K562 (cell line): Measurements from ENCODE around the gene POLR2B. TPM values are rescaled to one million over a fixed set of nuclear protein-coding genes. Genes with fewer than 3 reads are reported as not detected.
A peak's percentile ranks its signal among the peaks of the same experiment; 100 is the strongest.

Experiments used
- GABPB1 ChIP-seq: sonication (generic); formaldehyde crosslinking; IDR thresholded peaks from 2 replicates; pipeline ENCODE4 v1.8.0; 2022; ENCODE audit warnings: mild to moderate bottlenecking, missing genetic modification reagents
- HIVEP1 ChIP-seq: fragments of 250-450 bp; sonication (Bioruptor Pico); IDR thresholded peaks from 2 replicates; pipeline ENCODE4 v1.4.0; 2020; ENCODE audit warnings: mild to moderate bottlenecking
- KDM1A ChIP-seq, 2 experiments: fragments of 450-650 bp; IDR thresholded peaks; 2 replicates each; pipeline ENCODE4 v1.6.1; 2016; ENCODE audit warnings: mild to moderate bottlenecking in 2 of 2
- NFIC ChIP-seq: fragments of 450-650 bp; IDR thresholded peaks from 2 replicates; pipeline ENCODE4 v1.6.1; 2017; ENCODE audit warnings: mild to moderate bottlenecking, inconsistent platforms
- NRF1 ChIP-seq, 2 experiments: fragments of 450-650 bp; IDR thresholded peaks in 1 of 2; conservative IDR thresholded peaks in 1 of 2; 2 replicates each; pipeline ENCODE4 v1.6.1; 2014; ENCODE audit warnings: mild to moderate bottlenecking in 2 of 2
- PCBP1 ChIP-seq: fragments of 200-400 bp; formaldehyde crosslinking; IDR thresholded peaks from 2 replicates; pipeline ENCODE4 v1.6.1; 2018; ENCODE audit warnings: mild to moderate bottlenecking, low read depth, low read length; ENCODE audit not compliant: poor library complexity, severe bottlenecking
- SMARCA5 ChIP-seq: fragments of 450-650 bp; IDR thresholded peaks from 2 replicates; pipeline ENCODE4 v1.6.1; 2016
- TRIM24 ChIP-seq, 2 experiments: fragments of 450-650 bp; IDR thresholded peaks; 2 replicates each; pipeline ENCODE4 v1.6.1; 2016
- polyA plus RNA-seq, 8 experiments: library from polyadenylated mRNA; depleted of rRNA in 4 of 8; stranded (reverse) in 5 of 8; unstranded in 3 of 8; fragments of >200 nt; fragmentation: Nextera tagmentation in 2 of 8; fragmentation: Illumina TruSeq in 1 of 8; extraction: Ambion mirVana in 2 of 8; extraction: Trizol in 1 of 8; gene quantifications; 2 replicates each; pipeline versions ENCODE4 v1.2.1 to v1.2.3, GENCODE V29; 2011 to 2014; ENCODE audit warnings: inconsistent platforms in 1 of 8, missing spikeins in 1 of 8
- total RNA-seq, 7 experiments: library from RNA; depleted of rRNA in 6 of 7; stranded (reverse); fragments of >200 nt in 6 of 7; fragmentation: Illumina TruSeq in 2 of 7; extraction: Trizol in 2 of 7; gene quantifications; 2 replicates each; pipeline versions ENCODE4 v1.2.1 to v1.2.3, GENCODE V29; 2011 to 2021; ENCODE audit warnings: low replicate concordance in 1 of 7
- TF ChIP-seq, protein P1 (sequence below): sonication (generic); formaldehyde crosslinking; IDR thresholded peaks from 2 replicates; pipeline ENCODE4 v1.8.0; 2022; ENCODE audit warnings: mild to moderate bottlenecking, missing genetic modification reagents, borderline replicate concordance
- TF ChIP-seq, protein P2 (sequence below), 2 experiments: IDR thresholded peaks; 2 replicates each; pipeline ENCODE4 v1.6.1; 2011; ENCODE audit warnings: borderline replicate concordance in 1 of 2, control low read depth in 1 of 2, low read depth in 1 of 2, low read length in 1 of 2, mild to moderate bottlenecking in 1 of 2, mixed read lengths in 1 of 2, moderate library complexity in 1 of 2; ENCODE audit not compliant: insufficient read depth in 1 of 2, insufficient read length in 1 of 2, poor library complexity in 1 of 2, severe bottlenecking in 1 of 2; ENCODE audit errors: extremely low read depth in 1 of 2
- TF ChIP-seq, protein P3 (sequence below): sonication (generic); formaldehyde crosslinking; IDR thresholded peaks from 2 replicates; pipeline ENCODE4 v1.8.0; 2023; ENCODE audit warnings: mild to moderate bottlenecking, missing genetic modification reagents
- TF ChIP-seq, protein P4 (sequence below), 3 experiments: fragments of 200-800 bp in 1 of 3; fragments of 250-450 bp in 1 of 3; fragments of 450-650 bp in 1 of 3; sonication (Bioruptor Pico) in 1 of 3; sonication (Bioruptor generic) in 1 of 3; formaldehyde crosslinking in 1 of 3; IDR thresholded peaks; 2 replicates each; pipeline versions ENCODE4 v1.6.1 to v1.8.0; 2016 to 2022; ENCODE audit warnings: mild to moderate bottlenecking in 2 of 3, missing genetic modification characterization in 2 of 3, missing compliant biosample characterization in 1 of 3, moderate library complexity in 1 of 3
- TF ChIP-seq, protein P5 (sequence below): fragments of 250-450 bp; sonication (Bioruptor Pico); IDR thresholded peaks from 2 replicates; pipeline ENCODE4 v1.5.0; 2021
- TF ChIP-seq, protein P6 (sequence below): fragments of 450-650 bp; formaldehyde crosslinking; IDR thresholded peaks from 2 replicates; pipeline ENCODE4 v1.4.0; 2020; ENCODE audit warnings: mild to moderate bottlenecking, moderate library complexity

POLR2B gene
- total and polyA plus RNA-seq, 9 of the 15 experiments (the other 6 are each of a cell fraction or from before 2014, with no cell fraction given) = 60.9 to 208 (median 142) TPM

DNA sequence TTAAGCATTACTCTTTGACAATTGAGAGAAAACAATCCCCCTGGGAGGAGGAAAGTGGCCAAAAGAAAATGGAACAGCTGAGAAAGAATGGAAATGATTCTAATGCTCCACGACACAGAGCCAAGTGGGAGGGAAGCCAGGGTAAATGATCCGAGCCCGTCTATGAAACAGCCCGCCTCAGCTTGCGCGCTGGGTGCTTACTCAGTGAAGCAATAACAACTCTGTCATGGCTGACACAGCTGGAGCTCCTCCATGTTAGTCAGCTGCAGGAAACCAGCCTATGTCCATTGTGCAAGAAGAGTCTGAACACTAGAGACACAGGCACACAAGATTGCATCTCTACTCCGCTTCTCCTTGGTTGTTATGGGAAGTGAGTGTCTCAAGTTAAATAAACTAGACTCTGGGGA lies 20.6 kb upstream of the POLR2B start (continued):
- TF ChIP-seq, protein P1, sequence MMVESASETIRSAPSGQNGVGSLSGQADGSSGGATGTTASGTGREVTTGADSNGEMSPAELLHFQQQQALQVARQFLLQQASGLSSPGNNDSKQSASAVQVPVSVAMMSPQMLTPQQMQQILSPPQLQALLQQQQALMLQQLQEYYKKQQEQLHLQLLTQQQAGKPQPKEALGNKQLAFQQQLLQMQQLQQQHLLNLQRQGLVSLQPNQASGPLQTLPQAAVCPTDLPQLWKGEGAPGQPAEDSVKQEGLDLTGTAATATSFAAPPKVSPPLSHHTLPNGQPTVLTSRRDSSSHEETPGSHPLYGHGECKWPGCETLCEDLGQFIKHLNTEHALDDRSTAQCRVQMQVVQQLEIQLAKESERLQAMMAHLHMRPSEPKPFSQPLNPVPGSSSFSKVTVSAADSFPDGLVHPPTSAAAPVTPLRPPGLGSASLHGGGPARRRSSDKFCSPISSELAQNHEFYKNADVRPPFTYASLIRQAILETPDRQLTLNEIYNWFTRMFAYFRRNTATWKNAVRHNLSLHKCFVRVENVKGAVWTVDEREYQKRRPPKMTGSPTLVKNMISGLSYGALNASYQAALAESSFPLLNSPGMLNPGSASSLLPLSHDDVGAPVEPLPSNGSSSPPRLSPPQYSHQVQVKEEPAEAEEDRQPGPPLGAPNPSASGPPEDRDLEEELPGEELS (CRISPR knock-in tag) = no peak
- TF ChIP-seq, protein P2, sequence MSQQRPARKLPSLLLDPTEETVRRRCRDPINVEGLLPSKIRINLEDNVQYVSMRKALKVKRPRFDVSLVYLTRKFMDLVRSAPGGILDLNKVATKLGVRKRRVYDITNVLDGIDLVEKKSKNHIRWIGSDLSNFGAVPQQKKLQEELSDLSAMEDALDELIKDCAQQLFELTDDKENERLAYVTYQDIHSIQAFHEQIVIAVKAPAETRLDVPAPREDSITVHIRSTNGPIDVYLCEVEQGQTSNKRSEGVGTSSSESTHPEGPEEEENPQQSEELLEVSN (IDR thresholded peaks at IDR 0.05; ENCODE audit: borderline replicate concordance in 1 of 2, extremely low read depth in 1 of 2, insufficient read depth in 1 of 2, insufficient read length in 1 of 2, low read depth in 1 of 2, low read length in 1 of 2, poor library complexity in 1 of 2, severe bottlenecking in 1 of 2) = no peak
- TF ChIP-seq, protein P3, sequence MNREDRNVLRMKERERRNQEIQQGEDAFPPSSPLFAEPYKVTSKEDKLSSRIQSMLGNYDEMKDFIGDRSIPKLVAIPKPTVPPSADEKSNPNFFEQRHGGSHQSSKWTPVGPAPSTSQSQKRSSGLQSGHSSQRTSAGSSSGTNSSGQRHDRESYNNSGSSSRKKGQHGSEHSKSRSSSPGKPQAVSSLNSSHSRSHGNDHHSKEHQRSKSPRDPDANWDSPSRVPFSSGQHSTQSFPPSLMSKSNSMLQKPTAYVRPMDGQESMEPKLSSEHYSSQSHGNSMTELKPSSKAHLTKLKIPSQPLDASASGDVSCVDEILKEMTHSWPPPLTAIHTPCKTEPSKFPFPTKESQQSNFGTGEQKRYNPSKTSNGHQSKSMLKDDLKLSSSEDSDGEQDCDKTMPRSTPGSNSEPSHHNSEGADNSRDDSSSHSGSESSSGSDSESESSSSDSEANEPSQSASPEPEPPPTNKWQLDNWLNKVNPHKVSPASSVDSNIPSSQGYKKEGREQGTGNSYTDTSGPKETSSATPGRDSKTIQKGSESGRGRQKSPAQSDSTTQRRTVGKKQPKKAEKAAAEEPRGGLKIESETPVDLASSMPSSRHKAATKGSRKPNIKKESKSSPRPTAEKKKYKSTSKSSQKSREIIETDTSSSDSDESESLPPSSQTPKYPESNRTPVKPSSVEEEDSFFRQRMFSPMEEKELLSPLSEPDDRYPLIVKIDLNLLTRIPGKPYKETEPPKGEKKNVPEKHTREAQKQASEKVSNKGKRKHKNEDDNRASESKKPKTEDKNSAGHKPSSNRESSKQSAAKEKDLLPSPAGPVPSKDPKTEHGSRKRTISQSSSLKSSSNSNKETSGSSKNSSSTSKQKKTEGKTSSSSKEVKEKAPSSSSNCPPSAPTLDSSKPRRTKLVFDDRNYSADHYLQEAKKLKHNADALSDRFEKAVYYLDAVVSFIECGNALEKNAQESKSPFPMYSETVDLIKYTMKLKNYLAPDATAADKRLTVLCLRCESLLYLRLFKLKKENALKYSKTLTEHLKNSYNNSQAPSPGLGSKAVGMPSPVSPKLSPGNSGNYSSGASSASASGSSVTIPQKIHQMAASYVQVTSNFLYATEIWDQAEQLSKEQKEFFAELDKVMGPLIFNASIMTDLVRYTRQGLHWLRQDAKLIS (CRISPR knock-in tag) = no peak
- no peak for TF ChIP-seq NFIC
- no peak for TF ChIP-seq PCBP1
- no peak for TF ChIP-seq TRIM24 (IDR thresholded peaks at IDR 0.05)
- TF ChIP-seq GABPB1 = no peak
- no peak for TF ChIP-seq SMARCA5
- TF ChIP-seq, protein P4, sequence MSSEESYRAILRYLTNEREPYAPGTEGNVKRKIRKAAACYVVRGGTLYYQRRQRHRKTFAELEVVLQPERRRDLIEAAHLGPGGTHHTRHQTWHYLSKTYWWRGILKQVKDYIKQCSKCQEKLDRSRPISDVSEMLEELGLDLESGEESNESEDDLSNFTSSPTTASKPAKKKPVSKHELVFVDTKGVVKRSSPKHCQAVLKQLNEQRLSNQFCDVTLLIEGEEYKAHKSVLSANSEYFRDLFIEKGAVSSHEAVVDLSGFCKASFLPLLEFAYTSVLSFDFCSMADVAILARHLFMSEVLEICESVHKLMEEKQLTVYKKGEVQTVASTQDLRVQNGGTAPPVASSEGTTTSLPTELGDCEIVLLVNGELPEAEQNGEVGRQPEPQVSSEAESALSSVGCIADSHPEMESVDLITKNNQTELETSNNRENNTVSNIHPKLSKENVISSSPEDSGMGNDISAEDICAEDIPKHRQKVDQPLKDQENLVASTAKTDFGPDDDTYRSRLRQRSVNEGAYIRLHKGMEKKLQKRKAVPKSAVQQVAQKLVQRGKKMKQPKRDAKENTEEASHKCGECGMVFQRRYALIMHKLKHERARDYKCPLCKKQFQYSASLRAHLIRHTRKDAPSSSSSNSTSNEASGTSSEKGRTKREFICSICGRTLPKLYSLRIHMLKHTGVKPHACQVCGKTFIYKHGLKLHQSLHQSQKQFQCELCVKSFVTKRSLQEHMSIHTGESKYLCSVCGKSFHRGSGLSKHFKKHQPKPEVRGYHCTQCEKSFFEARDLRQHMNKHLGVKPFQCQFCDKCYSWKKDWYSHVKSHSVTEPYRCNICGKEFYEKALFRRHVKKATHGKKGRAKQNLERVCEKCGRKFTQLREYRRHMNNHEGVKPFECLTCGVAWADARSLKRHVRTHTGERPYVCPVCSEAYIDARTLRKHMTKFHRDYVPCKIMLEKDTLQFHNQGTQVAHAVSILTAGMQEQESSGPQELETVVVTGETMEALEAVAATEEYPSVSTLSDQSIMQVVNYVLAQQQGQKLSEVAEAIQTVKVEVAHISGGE (CRISPR knock-in tag; IDR thresholded peaks at IDR 0.05) = no peak
- TF ChIP-seq NRF1 (conservative IDR thresholded peaks at IDR 0.05 in 1 of 2, IDR thresholded peaks at IDR 0.05 in 1 of 2) = peak; percentile 26 to 52; a peak in 2 of 4 replicates
- 0 out of 2 replicates have a peak, but pooled peaks have one; percentile 36 for TF ChIP-seq HIVEP1 (CRISPR knock-in tag)
- TF ChIP-seq, protein P5, sequence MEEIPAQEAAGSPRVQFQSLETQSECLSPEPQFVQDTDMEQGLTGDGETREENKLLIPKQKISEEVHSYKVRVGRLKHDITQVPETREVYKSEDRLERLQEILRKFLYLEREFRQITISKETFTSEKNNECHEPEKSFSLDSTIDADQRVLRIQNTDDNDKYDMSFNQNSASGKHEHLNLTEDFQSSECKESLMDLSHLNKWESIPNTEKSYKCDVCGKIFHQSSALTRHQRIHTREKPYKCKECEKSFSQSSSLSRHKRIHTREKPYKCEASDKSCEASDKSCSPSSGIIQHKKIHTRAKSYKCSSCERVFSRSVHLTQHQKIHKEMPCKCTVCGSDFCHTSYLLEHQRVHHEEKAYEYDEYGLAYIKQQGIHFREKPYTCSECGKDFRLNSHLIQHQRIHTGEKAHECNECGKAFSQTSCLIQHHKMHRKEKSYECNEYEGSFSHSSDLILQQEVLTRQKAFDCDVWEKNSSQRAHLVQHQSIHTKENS (CRISPR knock-in tag) = no peak
- TF ChIP-seq, protein P6, sequence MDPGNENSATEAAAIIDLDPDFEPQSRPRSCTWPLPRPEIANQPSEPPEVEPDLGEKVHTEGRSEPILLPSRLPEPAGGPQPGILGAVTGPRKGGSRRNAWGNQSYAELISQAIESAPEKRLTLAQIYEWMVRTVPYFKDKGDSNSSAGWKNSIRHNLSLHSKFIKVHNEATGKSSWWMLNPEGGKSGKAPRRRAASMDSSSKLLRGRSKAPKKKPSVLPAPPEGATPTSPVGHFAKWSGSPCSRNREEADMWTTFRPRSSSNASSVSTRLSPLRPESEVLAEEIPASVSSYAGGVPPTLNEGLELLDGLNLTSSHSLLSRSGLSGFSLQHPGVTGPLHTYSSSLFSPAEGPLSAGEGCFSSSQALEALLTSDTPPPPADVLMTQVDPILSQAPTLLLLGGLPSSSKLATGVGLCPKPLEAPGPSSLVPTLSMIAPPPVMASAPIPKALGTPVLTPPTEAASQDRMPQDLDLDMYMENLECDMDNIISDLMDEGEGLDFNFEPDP (CRISPR knock-in tag) = no peak
- no peak for TF ChIP-seq KDM1A (IDR thresholded peaks at IDR 0.05)
